AG09309 (cell line): ENCODE results near the gene SLC39A3.

Experiments used
- DNase-seq: peaks from one replicate; pipeline ENCODE4 v3.0.0-alpha.2; 2010; ENCODE audit warnings: low read depth
- H3K4me3 ChIP-seq: 2 replicates; pipeline ENCODE4 v1.5.1; 2011; ENCODE audit warnings: mild to moderate bottlenecking, low read depth, low read length, moderate library complexity; ENCODE audit not compliant: control insufficient read depth
- CTCF ChIP-seq: IDR thresholded peaks from 2 replicates; pipeline ENCODE4 v1.5.1; 2011; ENCODE audit warnings: mild to moderate bottlenecking, low read depth, low read length, inconsistent platforms; ENCODE audit not compliant: insufficient read depth, control insufficient read depth; ENCODE audit errors: missing control alignments

SLC39A3 gene

GRCh38 chr19:2758601-2759313, 18.9 kb upstream of the SLC39A3 start:
- TF ChIP-seq CTCF: no peak
- DNase-seq: no peak
- H3K4me3 ChIP-seq: no peak overlapping the region

- DNase-seq: no peak
- no peak for TF ChIP-seq CTCF
- no peak overlapping the region for H3K4me3 ChIP-seq
Observed at GRCh38 chr19:2756921-2757881, 17.4 kb upstream of the SLC39A3 start.

GRCh38 chr19:2756477-2756876, 16.7 kb upstream of the SLC39A3 start:
- DNase-seq: no peak
- no peak overlapping the region for H3K4me3 ChIP-seq
- TF ChIP-seq CTCF: no peak

- H3K4me3 ChIP-seq: no peak overlapping the region
- DNase-seq: no peak
- TF ChIP-seq CTCF: no peak
Observed at GRCh38 chr19:2755811-2756210, 16.0 kb upstream of the SLC39A3 start.

- no peak for TF ChIP-seq CTCF
- no peak overlapping the region for H3K4me3 ChIP-seq
- DNase-seq: no peak
Observed at GRCh38 chr19:2755448-2755705, 15.6 kb upstream of the SLC39A3 start.

GRCh38 chr19:2754659-2755447, 15.0 kb upstream of the SLC39A3 start:
- no peak for DNase-seq
- H3K4me3 ChIP-seq: no peak overlapping the region
- no peak for TF ChIP-seq CTCF
